GM20000 (cell line): ENCODE data around the gene SLC6A7.

ENCODE experiments used
- DNase-seq: peaks from one replicate; pipeline ENCODE4 v3.0.0; 2012; ENCODE audit warnings: low spot score
- TF ChIP-seq, protein P1 (sequence below): IDR thresholded peaks from 2 replicates; pipeline ENCODE4 v1.5.1; 2012; ENCODE audit warnings: mild to moderate bottlenecking, control low read depth; ENCODE audit errors: extremely low read depth, missing control alignments

Gene SLC6A7

DNA sequence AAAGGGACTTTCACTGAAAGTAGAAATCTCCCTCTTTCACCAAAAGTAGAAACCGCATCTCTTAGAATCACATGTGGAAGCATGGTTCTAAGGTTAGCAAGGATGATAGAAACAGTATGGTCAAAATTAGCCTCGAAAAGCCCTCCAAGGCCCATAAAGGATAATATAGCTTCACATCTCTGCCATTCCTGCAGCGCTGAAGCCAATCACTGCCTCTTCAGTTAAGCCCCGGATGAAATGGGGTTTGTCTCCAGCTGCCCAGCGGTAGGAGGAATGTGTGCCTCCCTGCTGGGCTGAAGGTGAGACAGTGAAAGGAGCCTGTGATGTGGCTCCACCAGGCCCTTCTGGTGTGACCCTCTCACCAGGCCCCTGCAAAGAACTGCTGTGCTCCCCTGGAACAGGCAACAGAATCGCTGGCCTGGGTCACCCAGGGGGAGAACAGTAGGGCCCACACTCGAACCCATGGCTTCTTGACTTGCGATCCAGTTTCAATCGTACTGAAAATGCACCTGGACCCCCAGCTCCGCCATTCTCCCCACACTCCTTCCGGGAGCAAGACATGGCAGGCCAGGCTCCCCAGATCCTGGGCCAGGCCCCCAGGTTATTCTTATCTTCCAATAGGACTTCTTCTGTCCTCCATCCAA is 52.5 kb downstream of the SLC6A7 start:
- TF ChIP-seq, protein P1, sequence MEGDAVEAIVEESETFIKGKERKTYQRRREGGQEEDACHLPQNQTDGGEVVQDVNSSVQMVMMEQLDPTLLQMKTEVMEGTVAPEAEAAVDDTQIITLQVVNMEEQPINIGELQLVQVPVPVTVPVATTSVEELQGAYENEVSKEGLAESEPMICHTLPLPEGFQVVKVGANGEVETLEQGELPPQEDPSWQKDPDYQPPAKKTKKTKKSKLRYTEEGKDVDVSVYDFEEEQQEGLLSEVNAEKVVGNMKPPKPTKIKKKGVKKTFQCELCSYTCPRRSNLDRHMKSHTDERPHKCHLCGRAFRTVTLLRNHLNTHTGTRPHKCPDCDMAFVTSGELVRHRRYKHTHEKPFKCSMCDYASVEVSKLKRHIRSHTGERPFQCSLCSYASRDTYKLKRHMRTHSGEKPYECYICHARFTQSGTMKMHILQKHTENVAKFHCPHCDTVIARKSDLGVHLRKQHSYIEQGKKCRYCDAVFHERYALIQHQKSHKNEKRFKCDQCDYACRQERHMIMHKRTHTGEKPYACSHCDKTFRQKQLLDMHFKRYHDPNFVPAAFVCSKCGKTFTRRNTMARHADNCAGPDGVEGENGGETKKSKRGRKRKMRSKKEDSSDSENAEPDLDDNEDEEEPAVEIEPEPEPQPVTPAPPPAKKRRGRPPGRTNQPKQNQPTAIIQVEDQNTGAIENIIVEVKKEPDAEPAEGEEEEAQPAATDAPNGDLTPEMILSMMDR, result no peak
- DNase-seq, result no peak

DNA sequence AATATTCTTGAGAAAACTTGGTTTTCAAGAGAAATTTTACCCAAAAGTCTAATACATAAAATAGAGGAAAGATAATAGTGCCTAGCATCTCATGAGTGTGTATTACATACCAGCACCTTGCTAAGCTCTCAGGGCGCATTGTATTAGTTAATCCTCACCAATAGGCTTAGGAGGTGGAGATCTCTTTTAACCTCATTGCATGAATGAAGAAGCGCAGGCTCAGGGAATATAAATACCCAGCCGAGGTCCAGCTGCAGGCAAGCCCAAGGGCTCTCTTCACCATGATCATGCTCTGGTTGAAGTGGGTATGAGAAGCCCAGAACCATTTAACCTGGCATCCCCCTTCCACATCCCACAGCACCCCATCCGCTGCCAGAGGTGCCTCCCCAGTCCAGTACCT is 53.7 kb downstream of the SLC6A7 start:
- TF ChIP-seq, protein P1, result no peak
- DNase-seq, result no peak

GRCh38 chr5:150244209-150244608 is 54.3 kb downstream of the SLC6A7 start:
- TF ChIP-seq, protein P1, result no peak
- DNase-seq, result no peak

DNA sequence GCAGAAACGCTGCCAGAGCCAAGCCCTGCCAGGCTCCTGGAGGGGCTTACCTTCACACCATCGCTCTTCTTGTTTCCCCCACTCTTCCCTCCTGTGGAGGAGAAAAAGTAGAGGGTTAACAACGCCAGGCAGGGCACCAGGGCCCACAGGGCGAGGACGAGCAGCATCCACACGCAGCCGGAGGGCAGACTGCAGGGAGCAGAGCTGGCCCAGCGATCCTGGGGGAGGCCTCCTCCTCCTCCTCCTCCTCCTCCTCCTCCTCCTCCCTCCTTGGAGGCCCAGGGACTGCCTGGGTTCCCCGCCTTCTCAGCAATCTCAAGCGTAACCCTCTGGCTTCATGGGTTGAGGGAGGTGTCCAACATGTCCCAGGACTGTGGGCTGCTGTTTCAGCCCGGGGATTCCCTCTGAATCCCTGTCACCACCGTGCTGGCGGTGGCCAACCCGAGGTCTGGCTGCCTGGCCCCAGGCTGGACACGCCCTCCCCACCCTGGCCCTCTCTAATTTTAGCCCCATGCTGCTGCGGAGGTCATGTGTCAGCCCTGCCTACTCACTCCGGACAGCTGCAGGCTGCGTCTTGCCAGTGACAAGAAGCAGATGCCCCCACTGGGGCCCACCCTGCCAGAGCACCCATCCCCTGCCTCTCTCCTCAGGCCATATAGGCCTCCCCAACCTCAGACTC is 55.4 kb downstream of the SLC6A7 start:
- DNase-seq, result no peak

GRCh38 chr5:150245808-150246207 is 55.9 kb downstream of the SLC6A7 start:
- no peak for DNase-seq
- TF ChIP-seq, protein P1, result no peak

More for the DNA sequence above, 55.4 kb downstream of the SLC6A7 start:
- TF ChIP-seq, protein P1, result no peak

DNA sequence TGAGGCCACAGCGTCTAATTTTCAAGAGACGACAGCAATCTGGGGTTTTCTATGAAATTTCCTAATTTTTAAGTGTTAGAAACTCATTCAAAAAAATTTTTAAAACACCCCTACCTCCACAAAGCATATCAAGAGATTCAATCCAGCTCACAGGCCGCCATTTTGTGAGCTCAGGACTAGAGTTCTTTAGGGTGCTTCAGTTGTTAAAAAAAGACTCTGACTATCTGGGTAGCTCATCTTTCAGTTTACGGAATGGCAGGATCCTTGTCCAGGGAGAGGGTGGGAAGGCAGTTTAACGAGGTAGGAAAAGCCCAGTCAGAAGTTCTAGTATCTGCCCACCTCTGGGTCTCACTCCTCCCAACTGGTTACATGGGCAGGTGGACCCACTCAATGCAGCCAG is 56.6 kb downstream of the SLC6A7 start:
- TF ChIP-seq, protein P1, result no peak
- DNase-seq, result no peak

DNA sequence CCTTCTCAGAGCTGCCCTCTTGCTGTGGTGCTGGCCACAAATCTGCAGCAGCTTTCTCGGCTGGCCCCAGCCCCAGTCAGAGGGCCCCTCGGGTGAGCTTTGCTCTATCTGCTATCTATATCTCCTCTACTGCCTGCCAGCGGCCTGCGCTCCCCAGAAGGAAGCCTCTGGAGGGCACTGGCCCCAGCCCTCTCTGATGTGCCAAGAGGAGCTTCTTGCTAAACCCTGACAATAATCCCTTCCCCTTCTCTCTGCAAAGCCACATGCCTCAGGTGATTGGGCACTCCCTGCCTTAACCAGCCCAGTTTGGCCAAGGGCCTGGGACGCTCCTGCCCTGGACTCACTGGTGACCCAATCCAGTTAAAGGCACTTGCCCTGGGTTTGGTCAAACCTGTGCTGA is 57.0 kb downstream of the SLC6A7 start:
- TF ChIP-seq, protein P1, result no peak
- no peak for DNase-seq
